Activated T-cell treated with anti-CD3 and anti-CD28 coated beads, Interleukin-2, amount 50 U/mL, for 4 hours (primary cell): ENCODE results near the gene FAHD2A. TPM values are rescaled to one million over a fixed set of nuclear protein-coding genes. Genes with fewer than 3 reads are reported as not detected.
"Not testable (repeated sequence)": the region's sequence is repeated elsewhere in the genome, so short reads cannot be mapped to it uniquely, and the experiment has no call there.

Experiments
- ATAC-seq, 2 donors: fragments of 200-7000 bp; cut with Tn5 transposase; one replicate each; pipeline ENCODE4 v1.10.0; 2021
- DNase-seq: peaks from one replicate; pipeline ENCODE4 v3.0.0-alpha.2; 2020
- H3K27me3 Mint-ChIP-seq: one replicate; pipeline ENCODE4 v1.8.0; 2021; ENCODE audit warnings: low read depth, mixed read lengths
- H3K36me3 Mint-ChIP-seq: one replicate; pipeline ENCODE4 v1.8.0; 2022; ENCODE audit warnings: mixed read lengths; ENCODE audit not compliant: insufficient read depth
- H3K4me1 Mint-ChIP-seq: one replicate; pipeline ENCODE4 v1.8.0; 2021; ENCODE audit warnings: low read depth, mixed read lengths
- H3K4me3 Mint-ChIP-seq: one replicate; pipeline ENCODE4 v1.8.0; 2021; ENCODE audit warnings: mild to moderate bottlenecking, moderate library complexity, mixed read lengths
- H3K9me3 Mint-ChIP-seq: one replicate; pipeline ENCODE4 v1.8.0; 2021; ENCODE audit warnings: mixed read lengths
- total RNA-seq, 3 donors: library from RNA; stranded (reverse); gene quantifications; one replicate each; pipeline ENCODE4 v1.2.1, GENCODE V29; 2021

Gene FAHD2A
- total RNA-seq, 3 donors from 2014 or later = 13.9 to 15.8 (median 15.3) TPM

GRCh38 chr2:95429748-95430467, 27.4 kb downstream of the FAHD2A start:
- H3K4me1 Mint-ChIP-seq, H3K9me3 Mint-ChIP-seq, H3K4me3 Mint-ChIP-seq, H3K36me3 Mint-ChIP-seq, ATAC-seq, H3K27me3 Mint-ChIP-seq, DNase-seq: not testable (repeated sequence)

- not testable (repeated sequence) for H3K4me1 Mint-ChIP-seq, H3K9me3 Mint-ChIP-seq, H3K4me3 Mint-ChIP-seq, ATAC-seq, H3K36me3 Mint-ChIP-seq, DNase-seq, H3K27me3 Mint-ChIP-seq
These were observed 30.9 kb downstream of the FAHD2A start for GRCh38 chr2:95433373-95433772.

- not testable (repeated sequence) for H3K9me3 Mint-ChIP-seq, H3K4me1 Mint-ChIP-seq, H3K27me3 Mint-ChIP-seq, DNase-seq, H3K36me3 Mint-ChIP-seq, H3K4me3 Mint-ChIP-seq, ATAC-seq
These were observed 31.5 kb downstream of the FAHD2A start for GRCh38 chr2:95433973-95434372.

- not testable (repeated sequence) for H3K27me3 Mint-ChIP-seq, H3K4me1 Mint-ChIP-seq, ATAC-seq, H3K9me3 Mint-ChIP-seq, DNase-seq, H3K4me3 Mint-ChIP-seq, H3K36me3 Mint-ChIP-seq
These were observed 32.1 kb downstream of the FAHD2A start for GRCh38 chr2:95434507-95435076.

GRCh38 chr2:95435162-95435871, 32.8 kb downstream of the FAHD2A start:
- H3K27me3 Mint-ChIP-seq, ATAC-seq, H3K9me3 Mint-ChIP-seq, H3K4me3 Mint-ChIP-seq, H3K36me3 Mint-ChIP-seq, H3K4me1 Mint-ChIP-seq, DNase-seq: not testable (repeated sequence)

- not testable (repeated sequence) for H3K4me1 Mint-ChIP-seq, H3K9me3 Mint-ChIP-seq, H3K36me3 Mint-ChIP-seq, ATAC-seq, H3K4me3 Mint-ChIP-seq, DNase-seq, H3K27me3 Mint-ChIP-seq
These were observed 33.3 kb downstream of the FAHD2A start for GRCh38 chr2:95435872-95436209.

GRCh38 chr2:95442474-95443099, 40.1 kb downstream of the FAHD2A start:
- not testable (repeated sequence) for ATAC-seq, H3K36me3 Mint-ChIP-seq, H3K27me3 Mint-ChIP-seq, H3K4me3 Mint-ChIP-seq, H3K4me1 Mint-ChIP-seq, H3K9me3 Mint-ChIP-seq, DNase-seq

- DNase-seq, H3K27me3 Mint-ChIP-seq, H3K4me1 Mint-ChIP-seq, ATAC-seq, H3K4me3 Mint-ChIP-seq, H3K9me3 Mint-ChIP-seq, H3K36me3 Mint-ChIP-seq: not testable (repeated sequence)
These were observed 42.8 kb downstream of the FAHD2A start for GRCh38 chr2:95445317-95445716.

- H3K4me1 Mint-ChIP-seq, H3K36me3 Mint-ChIP-seq, H3K27me3 Mint-ChIP-seq, ATAC-seq, DNase-seq, H3K9me3 Mint-ChIP-seq, H3K4me3 Mint-ChIP-seq: not testable (repeated sequence)
These were observed 60.8 kb downstream of the FAHD2A start for GRCh38 chr2:95463292-95463691.

Other genes starting within 250 kb of the FAHD2A start
- gene ZNF514, start 242.9 kb upstream of the FAHD2A start, total RNA-seq = 1 to 10 TPM; 4.9 to 6.7 (median 5.7) TPM
- gene ZNF2, start 236.9 kb upstream of the FAHD2A start, total RNA-seq = 1 to 10 TPM; 2.0 to 3.2 (median 2.1) TPM
- 1 to 10 TPM; 2.6 to 3.2 (median 2.9) TPM for gene ZNF892, start 195.2 kb upstream of the FAHD2A start, total RNA-seq
- gene PROM2, start 128.3 kb upstream of the FAHD2A start, total RNA-seq = under 1 TPM; 0.53 to 0.66 (median 0.63) TPM
- not detected for gene KCNIP3, start 105.4 kb upstream of the FAHD2A start, total RNA-seq
- not detected for gene TRIM43B, start 82.0 kb downstream of the FAHD2A start, total RNA-seq
- not detected for gene TRIM43, start 189.3 kb downstream of the FAHD2A start, total RNA-seq